Pancreas (tissue), 10 donors: ENCODE results near the gene B4GAT1. TPM values are rescaled to one million over a fixed set of nuclear protein-coding genes. Genes with fewer than 3 reads are reported as not detected.

ENCODE experiments used
- ATAC-seq, 4 donors: fragments of 200-7000 bp; cut with Tn5 transposase; one replicate each; pipeline versions ENCODE4 v1.8.0 to v1.9.1; 2020; ENCODE audit warnings: mild to moderate bottlenecking in 4 of 4, moderate library complexity in 4 of 4
- DNase-seq, 6 donors: peaks; one replicate each; pipeline ENCODE4 v3.0.0-alpha.2; 2020
- FAIRE-seq: peaks from 2 replicates; lab custom pipeline; 2012; peaks lifted over from hg19 to GRCh38; lab: Jason Lieb, UNC
- H3K27ac ChIP-seq, 4 donors: fragments of 200-600 bp; sonication (generic); 1 replicate in 3 of 4; 2 replicates in 1 of 4; pipeline versions ENCODE4 v1.5.0 to v1.8.0; 2020
- H3K27me3 ChIP-seq, 4 donors: fragments of 200-600 bp; one replicate each; pipeline ENCODE4 v1.8.0; 2021
- H3K36me3 ChIP-seq, 3 donors: fragments of 200-600 bp; sonication (generic) in 1 of 3; one replicate each; pipeline versions ENCODE4 v1.5.0 to v1.8.0; 2020 to 2021
- H3K4me1 ChIP-seq, 3 donors: fragments of 200-600 bp; one replicate each; pipeline ENCODE4 v1.8.0; 2021
- H3K4me3 ChIP-seq, 4 donors: fragments of 200-600 bp; sonication (generic) in 2 of 4; one replicate each; pipeline versions ENCODE4 v1.5.0 to v1.8.0; 2020 to 2021
- H3K9me3 ChIP-seq, 4 donors: fragments of 200-600 bp; one replicate each; pipeline ENCODE4 v1.8.0; 2021
- WGBS, 2 donors: extraction: QIAGEN DNeasy Blood & Tissue Kit; methylation state at CpG; one replicate each; pipeline ENCODE4 v1.1.7; 2013; 5-methylcytosine and 5-hydroxymethylcytosine counted together
- intact Hi-C, 3 donors: fragments of 100-400 bp; cut with DNase I; formaldehyde crosslinking; loops; one replicate each; pipeline versions ENCODE4 v1.11.1 to v1.14.2; 2022
- polyA plus RNA-seq, 2 donors: library from polyadenylated mRNA; stranded (reverse); fragments of 200-250 nt; gene quantifications; one replicate each; pipeline ENCODE4 v1.2.3, GENCODE V29; 2013
- total RNA-seq, 6 donors: library from RNA; stranded (reverse); fragmentation: NEBNext Ultra II Directional in 4 of 6; extraction: Animal tissue kit (Norgen Biotek cat#: 25700) in 4 of 6; gene quantifications; one replicate each; pipeline versions ENCODE4 v1.2.1 to v1.2.4, GENCODE V29; 2021 to 2023
- TF ChIP-seq, protein P1 (sequence below), 4 donors: fragments of 200-600 bp; sonication (generic) in 3 of 4; IDR thresholded peaks; one replicate each; pipeline versions ENCODE4 v1.5.0 to v1.8.0; 2021; ENCODE audit warnings: antibody characterized with exemption in 4 of 4
- donor health status: healthy with polysubstance abuse.
- donor health status: DM: no; HTN: no; CAD: no; lungs with moderate emphysema.
- donor health status: DM: no; HTN: no; CAD: no.
- donor health status: control.
- donor health status: control.
- donor health status: Bipolar disorder and iron deficiency.
- donor health status: DM: yes; HTN: yes; CAD: no.
- donor health status: DM: no; HTN: no; CAD: no.
- donor health status: DM: no; HTN: no; CAD: no.
- donor health status: DM: yes; HTN: yes; CAD: no.

B4GAT1 gene
- total and polyA plus RNA-seq, 8 donors, result 9.2 to 21.8 (median 12.0) TPM

DNA sequence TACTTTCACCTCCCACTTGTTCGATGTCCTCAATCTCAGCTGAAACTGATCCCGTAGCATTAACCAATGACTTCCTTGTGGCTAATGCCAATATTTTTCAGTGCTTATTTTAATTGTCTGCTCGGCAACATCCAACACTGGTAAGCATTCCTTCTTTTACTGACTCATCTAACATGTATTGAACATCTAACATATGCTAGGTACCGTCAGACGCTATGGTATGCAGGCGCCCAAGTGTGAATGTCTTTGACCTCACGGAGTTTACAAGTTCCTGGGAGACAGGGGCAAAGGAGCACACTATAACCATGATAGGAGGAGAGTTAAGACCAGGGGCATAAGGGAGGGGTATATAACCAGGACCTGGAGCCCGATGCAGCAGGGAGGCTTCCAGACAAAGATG is 4.3 kb downstream of the B4GAT1 start:
- FAIRE-seq (no peak), DNase-seq (peak in 2 of 6 donors; percentile 5 to 7), ATAC-seq (no peak)
- no peaks in the 10 kb centered on the region for H3K27me3 ChIP-seq
- H3K27ac ChIP-seq, result no peak overlapping the region
- intact Hi-C loops, result no loop called here
- peaks cover 0 to 21% (median 16%) of the 10 kb centered on the region in 3 donors for H3K4me1 ChIP-seq
- H3K36me3 ChIP-seq, result peaks cover 0 to 21% (median 9%) of the 10 kb centered on the region in 3 donors
- WGBS, 2 donors, result 82 to 86% methylated on average over 8 of the region's 8 CpGs
- H3K9me3 ChIP-seq, result no peaks in the 10 kb centered on the region
- TF ChIP-seq, protein P1, sequence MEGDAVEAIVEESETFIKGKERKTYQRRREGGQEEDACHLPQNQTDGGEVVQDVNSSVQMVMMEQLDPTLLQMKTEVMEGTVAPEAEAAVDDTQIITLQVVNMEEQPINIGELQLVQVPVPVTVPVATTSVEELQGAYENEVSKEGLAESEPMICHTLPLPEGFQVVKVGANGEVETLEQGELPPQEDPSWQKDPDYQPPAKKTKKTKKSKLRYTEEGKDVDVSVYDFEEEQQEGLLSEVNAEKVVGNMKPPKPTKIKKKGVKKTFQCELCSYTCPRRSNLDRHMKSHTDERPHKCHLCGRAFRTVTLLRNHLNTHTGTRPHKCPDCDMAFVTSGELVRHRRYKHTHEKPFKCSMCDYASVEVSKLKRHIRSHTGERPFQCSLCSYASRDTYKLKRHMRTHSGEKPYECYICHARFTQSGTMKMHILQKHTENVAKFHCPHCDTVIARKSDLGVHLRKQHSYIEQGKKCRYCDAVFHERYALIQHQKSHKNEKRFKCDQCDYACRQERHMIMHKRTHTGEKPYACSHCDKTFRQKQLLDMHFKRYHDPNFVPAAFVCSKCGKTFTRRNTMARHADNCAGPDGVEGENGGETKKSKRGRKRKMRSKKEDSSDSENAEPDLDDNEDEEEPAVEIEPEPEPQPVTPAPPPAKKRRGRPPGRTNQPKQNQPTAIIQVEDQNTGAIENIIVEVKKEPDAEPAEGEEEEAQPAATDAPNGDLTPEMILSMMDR (IDR thresholded peaks at IDR 0.05), result no peak
- H3K4me3 ChIP-seq, result no peak overlapping the region

DNA sequence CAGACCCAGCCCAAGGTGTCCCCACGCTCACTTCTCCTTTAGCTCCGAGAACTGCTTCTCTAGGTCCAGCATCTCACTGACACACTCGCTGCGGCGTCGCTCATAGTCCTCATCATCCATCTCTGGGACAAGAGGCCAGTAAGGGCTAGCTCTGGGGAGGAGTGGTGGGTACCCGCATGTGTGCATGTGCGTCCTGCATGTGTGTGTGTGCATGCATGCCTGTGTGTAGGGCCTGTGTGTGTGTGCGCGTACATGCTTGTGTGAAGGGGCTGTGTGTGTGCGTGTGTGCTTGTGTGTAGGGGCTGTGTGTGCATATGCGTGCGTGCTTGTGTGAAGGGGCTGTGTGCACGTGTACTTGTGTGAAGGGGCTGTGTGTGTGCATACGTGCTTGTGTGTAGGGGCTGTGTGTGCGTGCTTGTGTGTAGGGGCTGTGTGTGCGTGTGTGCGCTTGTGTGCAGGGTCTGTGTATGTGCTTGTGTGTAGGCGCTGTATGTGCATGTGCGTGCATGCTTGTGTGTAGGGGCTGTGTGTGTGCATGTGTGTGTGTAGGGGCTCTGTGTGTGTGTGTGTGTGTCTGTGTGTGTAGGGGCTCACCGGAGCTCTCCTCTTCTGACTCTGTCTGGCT is 5.8 kb downstream of the B4GAT1 start:
- TF ChIP-seq, protein P1 (IDR thresholded peaks at IDR 0.05), result no peak
- intact Hi-C loops, result no loop called here
- no peak for ATAC-seq

DNA sequence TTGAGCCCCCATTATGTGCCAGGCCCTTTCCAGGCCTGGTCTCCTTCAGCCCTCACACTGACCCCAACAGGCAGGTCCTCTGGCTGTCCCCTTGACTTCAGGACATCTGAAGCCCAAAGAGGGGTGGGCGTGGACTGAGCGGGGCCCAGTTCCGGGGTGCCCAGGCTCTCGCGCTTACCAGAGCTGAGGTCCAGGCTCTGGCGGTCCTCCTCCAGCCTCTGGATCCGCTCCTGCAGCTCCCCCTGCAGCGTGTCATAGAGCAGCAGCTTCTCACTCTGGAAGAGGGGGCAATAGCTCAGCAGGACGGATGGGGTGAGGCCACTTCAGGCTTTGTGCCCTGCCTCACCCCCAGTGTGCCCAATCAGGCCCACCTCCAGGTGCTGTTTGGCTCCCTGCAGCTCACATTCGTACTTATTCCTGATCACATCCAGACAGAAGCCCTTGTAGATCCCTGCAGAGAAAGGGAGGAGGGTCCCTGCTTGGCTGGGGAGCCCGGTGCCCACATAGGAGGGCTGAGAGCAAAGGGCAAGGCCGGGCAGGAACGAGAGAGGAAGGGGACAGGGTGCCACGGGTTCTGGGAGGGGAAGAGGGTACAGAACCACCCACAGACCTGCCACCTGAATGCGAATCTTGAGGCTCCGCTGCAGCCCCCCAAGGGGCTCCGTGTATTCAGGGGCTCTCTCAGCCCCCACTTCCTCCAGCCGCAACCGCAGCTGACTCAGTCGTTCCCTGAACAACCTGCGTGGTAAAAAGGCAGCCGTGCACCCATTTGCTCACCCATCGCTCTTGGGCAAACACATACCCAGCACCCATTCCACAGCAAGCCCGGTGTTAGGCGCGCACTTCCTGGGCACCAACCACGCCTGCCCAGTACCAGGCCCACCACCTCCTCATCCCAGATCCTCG is 6.6 kb downstream of the B4GAT1 start:
- H3K4me3 ChIP-seq, result no peak overlapping the region
- no peak for FAIRE-seq
- ATAC-seq, result no peak
- no peaks in the 10 kb centered on the region for H3K27me3 ChIP-seq
- 90 to 92% methylated on average over 28 of the region's 28 CpGs for WGBS, 2 donors
- H3K4me1 ChIP-seq, result peaks cover 10 to 22% (median 13%) of the 10 kb centered on the region in 3 donors
- TF ChIP-seq, protein P1 (IDR thresholded peaks at IDR 0.05), result no peak
- peak in 2 of 6 donors; percentile 14 to 54 for DNase-seq
- H3K36me3 ChIP-seq, result peaks cover 0 to 21% (median 9%) of the 10 kb centered on the region in 3 donors
- intact Hi-C loops, result no loop called here
- no peaks in the 10 kb centered on the region for H3K9me3 ChIP-seq
- H3K27ac ChIP-seq, result no peak overlapping the region

More for the DNA sequence above, 5.8 kb downstream of the B4GAT1 start:
- Histone ChIP-seq H3K27ac (no peak overlapping the region), H3K27me3 (no peaks in the 10 kb centered on the region), H3K4me3 (no peak overlapping the region), H3K36me3 (peaks cover 0 to 21% (median 9%) of the 10 kb centered on the region in 3 donors), H3K9me3 (no peaks in the 10 kb centered on the region), H3K4me1 (peaks cover 6 to 26% (median 16%) of the 10 kb centered on the region in 3 donors)
- FAIRE-seq, result no peak
- peak in 2 of 6 donors; percentile 23 for DNase-seq
- 90 to 95% methylated on average over 21 of the region's 21 CpGs for WGBS, 2 donors

DNA sequence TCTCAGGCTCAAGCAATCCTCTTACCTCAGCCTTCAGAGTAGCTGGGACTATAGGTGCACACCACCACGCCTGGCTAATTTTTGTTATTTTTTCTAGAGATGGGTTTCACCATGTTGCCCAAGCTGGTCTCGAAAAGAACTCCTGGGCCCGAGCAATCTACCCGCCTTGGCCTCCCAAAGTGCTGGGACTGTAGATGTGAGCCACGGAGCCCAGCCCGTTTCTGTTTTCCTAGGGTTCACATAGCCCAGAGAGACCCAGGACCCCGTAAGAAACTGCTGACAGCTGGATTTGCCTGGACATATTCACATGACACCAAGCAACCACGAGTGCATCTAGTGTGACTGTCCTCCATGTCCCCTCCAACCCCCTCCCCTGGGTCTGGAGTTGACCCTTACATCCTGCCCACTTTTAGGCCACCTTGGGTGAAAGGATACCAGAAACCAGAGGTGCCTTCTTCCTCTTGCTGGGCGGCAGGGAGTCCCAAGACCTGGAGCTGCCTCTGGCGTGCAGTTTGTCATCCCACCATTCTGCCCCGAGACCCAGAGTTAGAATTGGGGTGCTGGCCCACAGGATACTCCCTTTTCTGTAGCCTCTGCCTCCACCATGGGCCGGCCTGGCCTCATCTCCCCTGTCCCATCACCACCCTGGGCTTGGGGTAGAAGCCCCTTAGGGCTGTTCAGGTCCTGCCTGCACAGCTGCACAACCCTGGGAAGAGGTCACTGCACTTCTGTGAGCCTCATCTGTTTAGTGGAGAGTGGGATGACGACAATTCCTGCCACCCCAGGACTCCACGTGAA is 7.5 kb downstream of the B4GAT1 start:
- DNase-seq, result peak in 2 of 6 donors; percentile 14 to 27
- H3K36me3 ChIP-seq, result peaks cover 0 to 21% (median 9%) of the 10 kb centered on the region in 3 donors
- intact Hi-C loops, result no loop called here
- no peak overlapping the region for H3K4me3 ChIP-seq
- TF ChIP-seq, protein P1 (IDR thresholded peaks at IDR 0.05), result no peak
- H3K9me3 ChIP-seq, result no peaks in the 10 kb centered on the region
- no peak overlapping the region for H3K27ac ChIP-seq
- no peak for ATAC-seq
- no peak for FAIRE-seq
- WGBS, 2 donors, result 78 to 81% methylated on average over 14 of the region's 14 CpGs
- H3K27me3 ChIP-seq, result no peaks in the 10 kb centered on the region
- peaks cover 10 to 22% (median 11%) of the 10 kb centered on the region in 3 donors for H3K4me1 ChIP-seq
